ENCODE data around the gene VDAC2. TPM values are rescaled to one million over a fixed set of nuclear protein-coding genes. Genes with fewer than 3 reads are reported as not detected.
"Not testable (repeated sequence)": the region's sequence is repeated elsewhere in the genome, so short reads cannot be mapped to it uniquely, and the experiment has no call there.

Gene VDAC2
- total and polyA plus RNA-seq, 2 experiments from 2014 or later, result 242 to 311 TPM

DNA sequence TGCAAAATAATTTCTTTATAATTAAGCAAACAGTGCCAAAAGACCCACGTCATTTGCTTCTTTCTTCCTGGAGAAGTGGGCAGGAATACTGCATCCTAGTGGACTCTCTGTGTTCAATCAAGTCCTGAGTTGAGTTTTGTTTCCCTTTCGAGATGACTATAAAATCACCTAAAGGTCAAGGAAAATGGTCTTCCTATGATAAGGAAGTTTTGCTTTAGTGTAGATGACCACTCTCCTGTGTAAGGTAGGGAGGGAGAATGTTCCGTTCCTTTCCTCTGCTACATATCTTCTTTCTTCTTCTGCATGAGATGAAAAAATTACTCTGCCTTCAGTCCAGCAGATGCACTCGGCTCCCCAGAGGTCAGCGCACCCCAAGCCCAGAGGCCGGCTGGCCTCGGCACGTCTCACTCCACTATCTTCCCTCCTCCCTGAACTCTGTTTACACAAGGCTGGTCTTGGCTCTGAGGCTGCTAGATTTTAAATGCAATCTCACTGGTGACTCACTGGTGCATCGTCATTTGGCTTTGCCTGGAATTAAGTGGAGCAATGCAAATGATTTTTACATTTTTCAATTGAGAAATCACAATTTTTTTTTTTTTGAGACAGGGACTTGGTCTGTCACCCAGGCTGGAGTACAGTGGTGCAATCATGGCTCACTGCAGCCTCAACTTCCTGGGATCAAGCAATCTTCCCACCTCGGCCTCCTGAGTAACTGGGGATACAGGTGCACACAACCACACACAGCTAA is 18.6 kb upstream of the VDAC2 start (continued):
- TF ChIP-seq ZNF462 (CRISPR knock-in tag; IDR thresholded peaks at IDR 0.05) (no peak), NANOG (IDR thresholded peaks at IDR 0.05; ENCODE audit: borderline replicate concordance) (no peak), STAT1 (IDR thresholded peaks at IDR 0.05; ENCODE audit: unreplicated experiment) (no peak), JUNB (IDR thresholded peaks at IDR 0.05; ENCODE audit: unreplicated experiment) (no peak), ZNF114 (CRISPR knock-in tag; IDR thresholded peaks at IDR 0.05) (no peak), EZH2 (IDR thresholded peaks at IDR 0.05; ENCODE audit: low read depth, unreplicated experiment) (no peak)
- TF ChIP-seq, protein P1, sequence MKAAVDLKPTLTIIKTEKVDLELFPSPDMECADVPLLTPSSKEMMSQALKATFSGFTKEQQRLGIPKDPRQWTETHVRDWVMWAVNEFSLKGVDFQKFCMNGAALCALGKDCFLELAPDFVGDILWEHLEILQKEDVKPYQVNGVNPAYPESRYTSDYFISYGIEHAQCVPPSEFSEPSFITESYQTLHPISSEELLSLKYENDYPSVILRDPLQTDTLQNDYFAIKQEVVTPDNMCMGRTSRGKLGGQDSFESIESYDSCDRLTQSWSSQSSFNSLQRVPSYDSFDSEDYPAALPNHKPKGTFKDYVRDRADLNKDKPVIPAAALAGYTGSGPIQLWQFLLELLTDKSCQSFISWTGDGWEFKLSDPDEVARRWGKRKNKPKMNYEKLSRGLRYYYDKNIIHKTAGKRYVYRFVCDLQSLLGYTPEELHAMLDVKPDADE (IDR thresholded peaks at IDR 0.05), result no peak
- TF ChIP-seq, protein P2, sequence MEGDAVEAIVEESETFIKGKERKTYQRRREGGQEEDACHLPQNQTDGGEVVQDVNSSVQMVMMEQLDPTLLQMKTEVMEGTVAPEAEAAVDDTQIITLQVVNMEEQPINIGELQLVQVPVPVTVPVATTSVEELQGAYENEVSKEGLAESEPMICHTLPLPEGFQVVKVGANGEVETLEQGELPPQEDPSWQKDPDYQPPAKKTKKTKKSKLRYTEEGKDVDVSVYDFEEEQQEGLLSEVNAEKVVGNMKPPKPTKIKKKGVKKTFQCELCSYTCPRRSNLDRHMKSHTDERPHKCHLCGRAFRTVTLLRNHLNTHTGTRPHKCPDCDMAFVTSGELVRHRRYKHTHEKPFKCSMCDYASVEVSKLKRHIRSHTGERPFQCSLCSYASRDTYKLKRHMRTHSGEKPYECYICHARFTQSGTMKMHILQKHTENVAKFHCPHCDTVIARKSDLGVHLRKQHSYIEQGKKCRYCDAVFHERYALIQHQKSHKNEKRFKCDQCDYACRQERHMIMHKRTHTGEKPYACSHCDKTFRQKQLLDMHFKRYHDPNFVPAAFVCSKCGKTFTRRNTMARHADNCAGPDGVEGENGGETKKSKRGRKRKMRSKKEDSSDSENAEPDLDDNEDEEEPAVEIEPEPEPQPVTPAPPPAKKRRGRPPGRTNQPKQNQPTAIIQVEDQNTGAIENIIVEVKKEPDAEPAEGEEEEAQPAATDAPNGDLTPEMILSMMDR (conservative IDR thresholded peaks at IDR 0.05; ENCODE audit: low read depth in 2 of 2), result no peak

GRCh38 chr10:75194625-75195024 is 16.0 kb upstream of the VDAC2 start:
- H3K36me3 ChIP-seq (ENCODE audit: insufficient read depth); DNase-seq (ENCODE audit: low spot score); H3K79me2 ChIP-seq (replicated peaks; ENCODE audit: insufficient read depth); H3F3A ChIP-seq (replicated peaks; ENCODE audit: low read depth); H3K9me2 ChIP-seq (ENCODE audit: insufficient read depth); H2AFZ ChIP-seq; H3K4me3 Mint-ChIP-seq; H3K4me3 ChIP-seq; H3K27ac Mint-ChIP-seq; ATAC-seq; H3K4me2 ChIP-seq; H3K36me3 Mint-ChIP-seq (ENCODE audit: low read depth); H3K27me3 Mint-ChIP-seq (ENCODE audit: insufficient read depth, low read depth, poor library complexity); H4K20me1 ChIP-seq (replicated peaks; ENCODE audit: insufficient read depth); H3K4me1 Mint-ChIP-seq; H3K27ac ChIP-seq (ENCODE audit: low read depth); H3K27me3 ChIP-seq (ENCODE audit: insufficient read depth); H3K4me1 ChIP-seq (ENCODE audit: insufficient read depth); H3K9me3 Mint-ChIP-seq: not testable (repeated sequence)

All from GM23338 (cell line).